ENCODE results near the gene TAF6. TPM values are rescaled to one million over a fixed set of nuclear protein-coding genes. Genes with fewer than 3 reads are reported as not detected.

Gene TAF6
- total and polyA plus RNA-seq, 9 donors, result 35.9 to 66.1 (median 57.1) TPM

DNA sequence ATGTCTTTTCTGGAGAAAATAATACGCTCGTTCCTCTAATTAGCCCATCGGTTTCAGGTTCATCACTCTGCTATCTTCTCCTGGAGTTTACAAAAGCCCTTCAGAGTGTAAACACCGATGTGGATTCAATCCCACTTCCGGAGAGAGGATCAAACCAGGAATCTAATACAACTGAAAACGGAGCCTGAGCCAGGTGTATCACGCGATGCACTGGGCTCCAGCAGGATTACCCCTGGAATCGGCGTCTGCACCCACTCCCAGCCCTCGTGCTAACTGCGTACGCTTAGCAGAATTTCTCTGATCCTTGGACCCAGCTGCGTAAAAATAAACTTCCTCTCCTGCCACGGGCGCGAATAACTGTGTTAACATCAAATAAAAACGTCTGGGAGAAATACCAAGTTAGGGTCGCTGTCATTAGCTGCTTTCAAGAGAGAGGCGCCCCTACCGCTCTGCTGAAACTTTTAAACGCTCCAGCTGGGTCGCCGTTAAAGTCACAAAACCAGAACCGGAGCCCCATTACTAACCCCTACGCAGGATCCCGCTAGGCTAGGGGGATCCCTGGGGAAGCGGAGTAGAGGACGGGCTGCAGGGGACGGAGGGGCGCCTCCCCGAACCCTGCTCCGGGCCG, 38.1 kb downstream of the TAF6 start:
- Histone ChIP-seq H3K27ac (peak overlapping the region in 1 of 2 donors; percentile 37), H3K4me1 (ENCODE audit: insufficient read depth) (peaks cover 6% of the 10 kb centered on the region), H3K36me3 (no peaks in the 10 kb centered on the region), H3K27me3 (no peaks in the 10 kb centered on the region), H3K4me3 (peak overlapping the region; percentile 100), H3K9me3 (no peaks in the 10 kb centered on the region)
- no peak for DNase-seq
- intact Hi-C loops (cut with DNase I), result loop anchor here in 2 of 4 donors (5.0 kb wide), 1 partner anchor 84 kb away; no protein-coding TSS in a partner anchor
- WGBS, 3 donors, result 0 to 1% (median 1%) methylated on average over 34 of the region's 34 CpGs
- TF ChIP-seq, protein P1, sequence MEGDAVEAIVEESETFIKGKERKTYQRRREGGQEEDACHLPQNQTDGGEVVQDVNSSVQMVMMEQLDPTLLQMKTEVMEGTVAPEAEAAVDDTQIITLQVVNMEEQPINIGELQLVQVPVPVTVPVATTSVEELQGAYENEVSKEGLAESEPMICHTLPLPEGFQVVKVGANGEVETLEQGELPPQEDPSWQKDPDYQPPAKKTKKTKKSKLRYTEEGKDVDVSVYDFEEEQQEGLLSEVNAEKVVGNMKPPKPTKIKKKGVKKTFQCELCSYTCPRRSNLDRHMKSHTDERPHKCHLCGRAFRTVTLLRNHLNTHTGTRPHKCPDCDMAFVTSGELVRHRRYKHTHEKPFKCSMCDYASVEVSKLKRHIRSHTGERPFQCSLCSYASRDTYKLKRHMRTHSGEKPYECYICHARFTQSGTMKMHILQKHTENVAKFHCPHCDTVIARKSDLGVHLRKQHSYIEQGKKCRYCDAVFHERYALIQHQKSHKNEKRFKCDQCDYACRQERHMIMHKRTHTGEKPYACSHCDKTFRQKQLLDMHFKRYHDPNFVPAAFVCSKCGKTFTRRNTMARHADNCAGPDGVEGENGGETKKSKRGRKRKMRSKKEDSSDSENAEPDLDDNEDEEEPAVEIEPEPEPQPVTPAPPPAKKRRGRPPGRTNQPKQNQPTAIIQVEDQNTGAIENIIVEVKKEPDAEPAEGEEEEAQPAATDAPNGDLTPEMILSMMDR (IDR thresholded peaks at IDR 0.05), result no peak
- TF ChIP-seq EP300 (IDR thresholded peaks at IDR 0.05) (no peak), POLR2A (IDR thresholded peaks at IDR 0.05) (no peak)

DNA sequence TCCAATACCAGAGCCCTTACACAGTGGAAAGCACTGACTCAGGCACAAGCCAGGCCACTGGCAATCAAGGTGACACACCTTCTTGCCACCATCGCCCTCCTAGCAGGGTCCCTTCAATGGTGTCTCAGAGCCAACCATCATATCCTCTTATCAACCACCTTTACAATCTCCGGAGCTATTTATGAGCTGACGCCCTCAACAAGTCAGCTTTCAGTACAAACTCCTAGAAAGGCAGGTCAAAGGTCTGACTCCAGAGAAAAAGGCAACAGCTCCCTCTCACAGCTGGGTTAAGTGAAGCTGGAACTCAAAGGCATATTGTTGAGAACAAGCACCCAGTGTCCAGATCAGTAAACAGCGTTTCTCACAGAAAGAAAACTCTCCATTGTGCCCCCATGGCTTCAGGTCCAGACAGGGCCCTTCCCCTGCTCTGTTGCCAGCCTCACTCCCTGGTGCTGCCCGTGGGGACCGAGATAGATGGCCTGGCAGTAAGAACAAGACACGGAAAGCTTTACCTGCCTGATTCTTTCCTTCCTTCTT, 40.1 kb downstream of the TAF6 start:
- intact Hi-C loops (cut with DNase I), result no loop called here
- TF ChIP-seq, protein P1 (IDR thresholded peaks at IDR 0.05), result no peak
- TF ChIP-seq POLR2A (IDR thresholded peaks at IDR 0.05), result no peak
- no peak for TF ChIP-seq EP300 (IDR thresholded peaks at IDR 0.05)
- H3K4me1 ChIP-seq (ENCODE audit: insufficient read depth), result peaks cover 6% of the 10 kb centered on the region
- no peak for DNase-seq
- no peak overlapping the region for H3K27ac ChIP-seq
- H3K9me3 ChIP-seq, result no peaks in the 10 kb centered on the region
- H3K27me3 ChIP-seq, result no peaks in the 10 kb centered on the region
- no peak overlapping the region for H3K4me3 ChIP-seq
- H3K36me3 ChIP-seq, result peaks cover 6% of the 10 kb centered on the region
- WGBS, 3 donors, result 76 to 82% (median 81%) methylated on average over 7 of the region's 7 CpGs

DNA sequence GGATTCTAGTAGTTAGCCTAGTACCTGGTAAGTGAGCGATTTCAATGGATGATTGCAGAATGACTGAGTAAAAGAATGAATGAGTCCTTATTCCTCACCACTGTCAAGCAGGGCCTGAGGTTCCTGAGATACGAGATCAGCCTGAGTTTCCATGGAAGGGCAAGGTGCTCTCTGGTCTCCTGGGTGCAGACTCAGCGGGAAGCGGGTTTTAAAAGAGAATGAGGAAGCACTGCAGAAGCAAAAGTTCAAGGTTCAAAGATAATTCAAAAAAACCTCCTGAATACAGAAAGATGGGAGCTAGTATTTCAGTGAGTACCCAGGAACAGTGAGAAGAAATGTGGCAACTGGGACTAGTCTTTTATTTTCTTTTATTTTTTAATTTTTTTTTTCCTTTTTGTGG, 42.0 kb downstream of the TAF6 start:
- Histone ChIP-seq H3K27me3 (no peaks in the 10 kb centered on the region), H3K4me3 (no peak overlapping the region), H3K4me1 (ENCODE audit: insufficient read depth) (peaks cover 6% of the 10 kb centered on the region), H3K36me3 (peaks cover 9% of the 10 kb centered on the region), H3K9me3 (peaks cover 0 to 10% of the 10 kb centered on the region in 2 donors), H3K27ac (no peak overlapping the region)
- intact Hi-C loops (cut with DNase I), result no loop called here
- TF ChIP-seq EP300 (IDR thresholded peaks at IDR 0.05) (no peak), POLR2A (IDR thresholded peaks at IDR 0.05) (no peak)
- TF ChIP-seq, protein P1 (IDR thresholded peaks at IDR 0.05), result no peak
- DNase-seq, result no peak
- 93 to 97% (median 97%) methylated on average over 4 of the region's 4 CpGs for WGBS, 3 donors

DNA sequence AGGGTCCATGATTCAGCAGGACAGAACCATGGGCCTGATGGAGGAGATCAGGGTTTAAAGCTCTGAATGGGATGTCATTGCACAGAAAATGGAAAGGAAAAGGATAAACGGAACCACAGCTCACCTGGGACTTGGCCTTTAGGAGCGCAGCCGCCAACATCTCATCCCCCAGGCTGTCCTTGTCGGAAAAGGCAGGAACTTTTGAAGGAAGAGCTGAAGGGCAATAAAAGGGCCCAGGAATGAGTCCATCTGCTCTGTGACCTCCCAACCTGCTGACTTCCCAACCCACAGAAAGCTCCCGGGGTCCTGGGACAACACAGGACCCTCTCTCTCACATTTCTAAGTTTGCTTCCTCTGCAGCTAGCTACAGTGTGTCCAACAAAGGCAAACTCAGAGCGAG, 43.7 kb downstream of the TAF6 start:
- Histone ChIP-seq H3K9me3 (peaks cover 6 to 27% of the 10 kb centered on the region in 2 donors), H3K27ac (no peak overlapping the region), H3K4me1 (ENCODE audit: insufficient read depth) (peaks cover 6% of the 10 kb centered on the region), H3K27me3 (no peaks in the 10 kb centered on the region), H3K36me3 (peaks cover 15% of the 10 kb centered on the region), H3K4me3 (no peak overlapping the region)
- TF ChIP-seq, protein P1 (IDR thresholded peaks at IDR 0.05), result no peak
- TF ChIP-seq EP300 (IDR thresholded peaks at IDR 0.05) (no peak), POLR2A (IDR thresholded peaks at IDR 0.05) (no peak)
- WGBS, 3 donors, result 94 to 98% (median 98%) methylated on average over 6 of the region's 6 CpGs
- intact Hi-C loops (cut with DNase I), result no loop called here
- no peak for DNase-seq
